DMS153 treated with DMSO at 0.1 percent for 48 hours (cell line): ENCODE data around the gene RIPOR2.

Experiments
- DNase-seq: peaks from one replicate; lab custom pipeline; 2025; ENCODE audit not compliant: unreplicated experiment; lab: John Stamatoyannopoulos, UW

Gene RIPOR2, protein sequence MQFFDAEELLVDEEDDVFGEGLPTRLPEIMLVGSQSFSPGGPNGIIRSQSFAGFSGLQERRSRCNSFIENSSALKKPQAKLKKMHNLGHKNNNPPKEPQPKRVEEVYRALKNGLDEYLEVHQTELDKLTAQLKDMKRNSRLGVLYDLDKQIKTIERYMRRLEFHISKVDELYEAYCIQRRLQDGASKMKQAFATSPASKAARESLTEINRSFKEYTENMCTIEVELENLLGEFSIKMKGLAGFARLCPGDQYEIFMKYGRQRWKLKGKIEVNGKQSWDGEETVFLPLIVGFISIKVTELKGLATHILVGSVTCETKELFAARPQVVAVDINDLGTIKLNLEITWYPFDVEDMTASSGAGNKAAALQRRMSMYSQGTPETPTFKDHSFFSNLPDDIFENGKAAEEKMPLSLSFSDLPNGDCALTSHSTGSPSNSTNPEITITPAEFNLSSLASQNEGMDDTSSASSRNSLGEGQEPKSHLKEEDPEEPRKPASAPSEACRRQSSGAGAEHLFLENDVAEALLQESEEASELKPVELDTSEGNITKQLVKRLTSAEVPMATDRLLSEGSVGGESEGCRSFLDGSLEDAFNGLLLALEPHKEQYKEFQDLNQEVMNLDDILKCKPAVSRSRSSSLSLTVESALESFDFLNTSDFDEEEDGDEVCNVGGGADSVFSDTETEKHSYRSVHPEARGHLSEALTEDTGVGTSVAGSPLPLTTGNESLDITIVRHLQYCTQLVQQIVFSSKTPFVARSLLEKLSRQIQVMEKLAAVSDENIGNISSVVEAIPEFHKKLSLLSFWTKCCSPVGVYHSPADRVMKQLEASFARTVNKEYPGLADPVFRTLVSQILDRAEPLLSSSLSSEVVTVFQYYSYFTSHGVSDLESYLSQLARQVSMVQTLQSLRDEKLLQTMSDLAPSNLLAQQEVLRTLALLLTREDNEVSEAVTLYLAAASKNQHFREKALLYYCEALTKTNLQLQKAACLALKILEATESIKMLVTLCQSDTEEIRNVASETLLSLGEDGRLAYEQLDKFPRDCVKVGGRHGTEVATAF

DNA sequence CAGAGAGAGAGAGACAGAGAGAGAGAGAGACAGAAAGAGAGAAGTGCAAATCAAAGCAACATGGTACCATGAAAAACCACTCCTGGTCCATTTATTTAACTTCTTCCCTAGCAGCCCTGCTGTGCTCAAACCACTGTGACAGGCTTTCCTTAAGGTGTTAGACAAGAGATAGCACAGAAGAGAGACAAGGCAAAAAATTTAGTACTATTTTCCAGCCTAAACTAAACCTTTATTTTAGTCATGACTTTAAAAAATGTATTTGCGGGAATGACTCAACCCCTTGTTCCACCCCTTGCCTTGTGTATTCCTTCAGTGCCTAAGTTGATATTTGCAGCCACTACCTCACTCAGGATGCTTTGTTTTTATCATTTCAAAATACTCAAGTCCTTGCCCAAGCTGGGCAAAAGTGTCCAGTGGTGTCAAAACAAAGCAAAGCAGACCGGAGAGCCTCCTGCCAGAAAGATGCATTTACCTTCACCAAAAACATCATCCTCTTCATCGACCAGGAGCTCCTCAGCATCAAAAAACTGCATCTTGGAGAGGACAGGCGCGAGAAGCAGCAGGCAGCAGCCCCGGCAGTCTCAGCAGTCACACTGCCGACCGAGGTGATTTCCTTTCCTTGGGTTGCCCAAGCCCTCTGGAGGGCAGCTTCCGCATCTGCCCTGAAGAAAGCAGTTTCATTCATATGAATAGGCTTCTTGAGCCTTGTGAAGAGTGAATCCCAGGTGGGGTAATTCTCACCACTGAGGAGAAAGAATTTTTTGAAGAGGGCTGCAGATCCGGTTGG, at the start of gene RIPOR2:
RIPOR2 (minus strand) TSS at position 595 of the 787 bp plus-strand sequence; CDS start at position 533, 62 bp downstream.
- DNase-seq, result no peak

DNA sequence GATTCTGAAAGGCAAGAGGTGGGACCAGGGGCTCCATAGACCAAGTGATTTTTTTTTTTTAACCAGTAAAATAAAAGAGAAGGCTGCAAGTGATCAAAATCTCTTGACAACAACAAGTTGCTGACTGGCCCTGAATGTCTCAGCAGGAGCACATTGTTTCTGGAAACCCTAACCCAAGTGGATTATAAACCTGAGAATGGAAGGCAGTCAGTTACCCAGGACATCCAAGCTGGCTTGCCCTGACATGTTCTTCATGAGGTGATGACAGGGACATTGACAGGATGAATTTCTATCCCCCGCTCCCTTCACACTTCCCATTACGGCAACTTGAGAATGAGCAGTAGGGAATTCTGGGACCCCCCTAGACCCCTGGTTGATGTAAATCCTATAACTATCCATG, 49.6 kb upstream of the RIPOR2 start:
- peak; percentile 25 for DNase-seq

DNA sequence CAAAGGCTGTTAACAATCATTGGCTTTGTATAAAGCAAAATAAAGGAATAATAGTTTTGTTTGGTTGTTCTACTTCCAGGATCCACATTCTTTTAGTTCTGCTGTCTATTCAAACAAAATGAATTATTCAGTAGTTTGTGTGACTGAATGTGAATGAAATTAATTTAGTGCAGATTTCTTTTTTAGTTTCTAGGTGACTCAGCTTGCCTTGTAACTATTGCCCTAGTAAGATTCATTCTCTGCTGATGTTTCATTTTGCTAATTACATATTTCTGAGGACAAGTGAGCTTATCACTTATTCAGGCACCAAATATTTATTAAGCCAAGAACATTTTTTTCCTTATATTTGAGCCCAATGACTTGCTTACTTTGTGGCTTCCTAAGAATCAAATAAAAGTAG, 46.5 kb upstream of the RIPOR2 start:
- DNase-seq, result no peak

DNA sequence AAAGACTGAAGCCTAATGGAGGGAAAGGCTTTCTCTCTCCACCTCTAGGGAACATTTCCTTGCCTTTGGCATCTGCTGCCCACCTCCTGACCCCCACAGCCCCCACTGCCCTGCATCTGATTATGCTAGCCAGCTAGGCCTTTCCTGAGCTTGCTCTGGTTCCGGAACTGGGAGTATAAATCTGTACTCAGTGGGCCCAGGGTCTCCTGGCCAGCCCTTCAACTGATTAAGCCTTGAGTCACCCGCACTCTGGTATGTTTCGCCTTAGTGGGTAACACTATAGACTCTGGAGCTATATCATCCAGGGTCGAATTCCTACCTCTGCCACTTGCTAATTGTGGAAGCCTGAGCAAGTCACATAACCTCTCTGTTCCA, 45.6 kb upstream of the RIPOR2 start:
- DNase-seq, result no peak

DNA sequence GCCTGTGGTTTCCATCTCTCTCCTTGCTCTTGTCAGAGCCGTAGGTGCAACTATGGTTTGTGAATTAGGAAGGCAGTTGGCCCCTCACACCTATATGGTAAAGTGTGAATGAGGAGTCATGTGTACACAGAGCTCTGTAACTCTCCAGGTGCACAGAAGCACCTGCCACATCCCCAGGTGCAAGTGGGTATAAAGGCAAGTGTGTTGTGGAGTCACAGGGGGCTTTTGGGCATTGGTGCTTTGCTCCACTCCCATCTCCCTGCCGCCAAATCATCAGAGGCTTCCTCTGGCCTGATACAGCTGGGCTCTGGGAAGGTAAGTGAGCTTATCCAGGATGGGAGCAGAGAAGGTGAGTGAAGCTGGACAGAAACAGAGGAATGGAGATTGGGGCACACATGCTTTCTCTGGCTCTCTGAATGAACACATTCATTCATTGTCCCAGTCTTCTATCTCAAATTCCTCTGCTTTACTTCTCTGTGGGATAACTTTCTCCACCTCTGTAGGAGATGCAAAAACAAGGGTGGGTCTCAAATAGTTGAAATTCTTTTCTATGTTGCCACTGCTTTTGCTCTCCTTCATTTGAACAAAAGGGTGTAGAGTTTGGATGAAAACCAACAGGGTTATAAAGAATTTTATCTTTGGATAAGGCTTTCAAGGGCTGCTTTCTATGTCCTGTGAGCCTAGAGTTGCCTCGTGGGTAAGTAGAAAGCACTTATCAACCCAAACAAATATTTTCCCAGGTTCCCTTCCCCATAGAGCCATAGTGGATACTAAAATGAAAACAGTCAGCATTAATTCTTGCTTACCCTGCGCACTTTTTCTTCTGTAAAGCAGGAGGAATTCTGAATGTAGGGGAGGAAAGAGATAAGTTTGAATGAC, 45.0 kb upstream of the RIPOR2 start:
- DNase-seq, result peak; percentile 27

DNA sequence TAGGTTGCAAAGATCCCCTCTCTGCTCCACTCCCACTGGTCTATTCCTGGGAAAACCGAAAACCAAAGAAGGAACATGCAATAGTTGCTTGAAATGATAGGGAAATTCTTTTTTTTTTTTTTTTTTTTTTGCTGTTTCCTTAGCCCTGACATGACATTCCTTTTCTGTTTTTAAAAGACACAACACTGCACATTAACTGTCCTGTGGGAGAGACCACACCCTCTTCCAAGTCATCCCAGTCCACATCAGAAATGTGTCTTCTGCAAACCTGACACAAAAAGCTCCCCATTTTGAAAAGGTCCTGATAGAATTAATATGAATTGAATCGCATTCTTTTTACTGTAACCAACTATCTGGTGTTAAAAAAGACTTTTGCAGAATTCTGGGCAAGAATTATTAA, 43.4 kb upstream of the RIPOR2 start:
- DNase-seq, result no peak

DNA sequence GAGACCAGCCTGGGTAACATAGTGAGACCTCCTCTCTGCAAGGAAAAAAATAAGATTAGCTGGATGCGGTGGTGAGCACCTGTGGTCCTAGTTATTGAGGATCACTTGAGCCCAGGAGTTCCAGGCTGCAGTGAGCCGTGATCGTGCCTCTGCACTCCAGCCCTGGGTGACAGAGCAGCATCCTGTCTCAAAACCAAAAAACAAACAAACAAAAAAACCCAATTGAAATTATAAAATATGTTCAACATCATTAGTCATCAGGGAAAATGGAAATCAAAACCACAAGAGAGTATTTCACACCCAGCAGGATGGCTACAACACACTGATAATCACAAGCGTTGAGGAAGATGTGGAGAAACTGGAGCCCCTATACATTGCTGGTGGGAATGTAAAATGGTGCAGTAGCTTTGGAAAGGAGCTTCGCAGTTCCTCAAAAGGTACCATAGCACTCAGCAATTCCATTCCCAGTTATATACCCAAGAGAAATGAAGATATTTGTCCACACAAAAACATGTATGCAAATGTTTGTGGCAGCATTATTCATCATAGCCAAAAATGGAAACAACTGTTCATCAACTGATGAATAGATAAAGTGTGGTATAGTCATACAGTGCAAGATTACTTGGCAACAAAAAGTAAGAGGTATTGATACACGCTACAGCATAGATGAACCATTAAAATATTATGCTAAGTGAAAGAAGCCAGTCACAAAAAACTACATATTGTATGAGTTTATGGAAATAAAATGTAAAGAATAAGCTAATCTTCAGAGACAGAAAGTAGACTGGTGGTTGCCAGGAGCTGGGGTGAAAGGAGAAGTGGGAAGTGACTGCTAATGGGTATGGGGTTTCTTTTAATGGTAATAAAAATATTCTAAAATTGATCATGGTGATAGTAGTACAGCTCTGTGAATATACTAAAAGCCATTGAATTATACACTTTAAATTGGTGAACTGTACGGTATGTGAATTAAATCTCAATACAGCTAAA, 38.7 kb upstream of the RIPOR2 start:
- no peak for DNase-seq

DNA sequence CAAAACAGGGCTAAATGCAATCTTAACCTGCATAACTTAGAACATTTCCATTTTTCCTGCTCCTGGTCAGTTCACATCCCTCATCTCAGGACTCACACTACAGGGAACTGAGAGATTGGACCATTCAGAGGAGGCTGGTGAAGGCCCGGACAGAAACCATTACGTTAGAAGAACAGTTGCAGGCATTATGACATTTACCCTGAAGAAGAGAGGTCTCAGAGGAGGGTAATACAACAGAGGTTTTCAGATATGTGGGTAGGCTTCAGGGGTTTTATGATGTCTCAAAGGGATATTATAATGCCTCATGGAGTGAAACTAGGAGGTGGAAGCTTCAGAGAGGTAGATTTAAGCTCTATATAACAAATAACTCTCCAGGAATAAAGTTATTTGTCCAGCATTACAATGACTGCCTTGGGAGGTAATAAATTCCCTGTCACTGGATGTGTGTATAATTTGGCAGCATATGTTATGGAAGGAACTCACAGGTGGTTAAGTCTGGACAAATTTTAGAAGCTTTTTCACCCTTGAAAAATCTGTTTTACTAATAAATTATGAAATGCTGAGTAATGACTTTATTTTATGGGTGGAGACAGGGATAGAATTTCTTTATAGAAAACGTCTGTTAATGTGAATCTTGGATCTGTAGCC, 36.7 kb upstream of the RIPOR2 start:
- DNase-seq, result no peak

DNA sequence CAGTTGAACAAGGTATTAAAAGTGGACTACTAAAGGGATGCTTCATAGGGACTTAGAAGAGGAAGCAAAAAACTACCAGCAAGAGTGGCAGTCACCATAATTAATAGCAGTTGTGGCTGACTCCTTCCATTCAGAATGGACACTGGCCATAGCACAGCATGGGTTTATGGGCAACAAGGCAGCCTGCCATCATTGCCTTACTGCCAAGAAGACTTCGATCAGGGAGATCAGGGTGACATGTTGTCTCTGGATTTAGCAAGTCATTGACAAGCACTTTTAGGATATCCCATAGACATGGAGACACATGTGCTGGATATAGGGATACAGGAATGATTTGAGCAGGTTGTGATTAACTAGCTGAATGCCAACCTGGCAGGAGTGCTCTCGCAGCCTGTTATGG, 35.3 kb upstream of the RIPOR2 start:
- DNase-seq, result no peak

DNA sequence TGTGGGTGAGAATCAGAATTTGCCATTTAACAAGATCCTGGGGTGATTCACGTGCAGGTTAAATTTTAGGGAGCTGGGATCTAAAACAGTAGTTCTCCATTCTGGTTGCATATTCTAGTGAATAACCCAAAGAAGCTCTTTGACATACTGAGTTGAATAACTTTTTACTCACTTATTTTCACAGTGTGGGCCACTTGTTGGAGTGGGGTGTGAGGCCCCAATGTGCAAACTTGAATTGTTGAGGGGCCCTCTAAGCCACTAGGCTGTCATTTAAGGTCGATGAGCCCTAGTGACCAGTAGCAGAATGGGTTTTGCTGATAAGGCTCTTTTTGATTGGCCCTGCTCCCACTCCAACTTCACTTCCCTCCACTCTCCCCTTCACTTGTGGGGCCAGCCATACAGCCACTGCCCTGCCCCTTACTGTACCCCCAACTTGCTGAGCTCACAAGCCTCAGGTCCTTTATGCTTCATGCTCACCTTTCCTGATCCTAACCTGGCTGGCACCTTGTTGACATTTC, 33.6 kb upstream of the RIPOR2 start:
- DNase-seq, result no peak

DNA sequence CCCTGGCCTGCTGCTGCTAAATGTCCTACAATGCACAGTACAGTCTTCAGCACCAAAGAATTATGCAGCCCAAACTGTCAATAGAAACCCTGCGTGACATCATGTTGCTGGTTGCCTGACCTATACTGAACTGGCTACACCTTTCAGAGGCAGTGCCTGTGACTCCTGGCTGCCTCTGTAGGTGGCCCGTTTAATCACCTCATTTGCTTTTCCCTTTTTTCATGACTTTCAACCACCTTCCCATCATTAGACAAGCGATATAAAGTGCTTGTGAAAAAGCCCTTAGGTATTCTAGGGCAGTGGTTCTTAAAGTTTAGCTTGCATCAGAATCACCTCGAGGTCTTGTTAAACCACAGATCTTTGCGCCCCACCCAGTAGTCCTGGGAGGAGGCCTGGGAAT, 33.0 kb upstream of the RIPOR2 start:
- DNase-seq, result no peak

DNA sequence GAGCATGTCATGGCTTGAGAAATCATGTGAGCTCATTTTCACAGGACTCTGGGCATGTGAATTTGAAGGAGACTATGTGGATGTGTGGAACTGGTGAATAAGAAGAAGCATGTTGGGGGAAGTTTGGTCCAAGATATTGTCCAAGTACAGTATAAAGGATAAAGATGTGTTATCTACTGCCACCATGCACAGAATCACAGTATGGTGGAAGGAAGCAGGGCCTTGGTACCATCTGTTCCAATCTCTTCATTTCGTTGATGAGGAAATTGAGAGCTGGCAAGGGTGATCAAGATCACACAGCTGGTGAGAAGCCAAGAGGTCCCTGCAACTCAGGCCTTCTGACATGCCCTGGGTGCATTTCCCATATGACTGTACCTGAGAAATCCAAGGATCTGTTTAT, 31.5 kb upstream of the RIPOR2 start:
- DNase-seq, result no peak

DNA sequence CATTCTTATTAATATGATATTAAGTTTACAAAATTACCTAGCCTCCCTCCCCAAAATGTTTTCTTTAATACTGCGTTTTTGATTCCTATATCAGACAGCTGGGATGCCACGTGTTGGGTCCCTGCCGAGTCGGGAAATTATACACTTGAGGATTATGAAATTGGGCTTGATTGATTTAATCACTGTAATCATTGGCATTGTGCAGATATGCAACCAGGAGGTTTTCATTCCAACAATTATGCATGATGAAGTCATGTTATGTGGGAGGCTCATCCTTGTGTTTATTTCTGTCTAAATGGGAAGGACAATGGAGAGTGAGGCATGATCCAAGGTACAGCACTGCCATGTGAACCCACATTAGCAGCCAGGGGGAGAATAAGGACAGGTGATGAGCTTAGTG, 30.6 kb upstream of the RIPOR2 start:
- DNase-seq, result no peak

DNA sequence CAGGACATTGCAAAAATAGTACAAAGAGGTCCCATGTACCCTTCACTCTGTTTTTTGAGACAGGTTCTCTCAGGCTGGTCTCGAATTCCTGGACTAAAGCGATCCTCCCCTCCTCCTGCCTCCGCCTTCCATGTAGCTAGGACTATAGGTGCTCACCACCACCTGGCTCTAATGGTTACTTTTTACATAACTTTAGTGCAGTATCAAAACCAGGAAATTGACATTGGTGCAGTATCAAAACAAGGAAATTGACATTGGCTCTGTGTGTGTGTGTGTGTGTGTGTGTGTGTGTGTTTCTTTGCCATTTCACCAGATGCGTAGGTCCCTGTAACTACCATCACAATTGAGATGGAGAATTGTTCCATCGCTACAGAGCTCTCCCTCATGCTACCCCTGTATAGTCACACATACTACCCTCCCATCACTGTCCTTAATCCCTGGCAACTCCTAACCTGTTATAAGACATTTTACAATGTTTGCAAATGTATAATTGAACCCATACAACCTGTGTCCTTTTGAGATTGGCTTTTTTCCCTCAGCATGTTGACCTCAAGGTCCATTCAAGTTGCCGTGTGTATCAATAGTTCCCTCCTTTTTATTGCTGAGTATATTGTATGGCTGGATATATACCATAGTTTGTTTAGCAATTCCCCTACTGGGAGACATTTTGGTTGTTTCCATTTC, 28.3 kb upstream of the RIPOR2 start:
- no peak for DNase-seq

DNA sequence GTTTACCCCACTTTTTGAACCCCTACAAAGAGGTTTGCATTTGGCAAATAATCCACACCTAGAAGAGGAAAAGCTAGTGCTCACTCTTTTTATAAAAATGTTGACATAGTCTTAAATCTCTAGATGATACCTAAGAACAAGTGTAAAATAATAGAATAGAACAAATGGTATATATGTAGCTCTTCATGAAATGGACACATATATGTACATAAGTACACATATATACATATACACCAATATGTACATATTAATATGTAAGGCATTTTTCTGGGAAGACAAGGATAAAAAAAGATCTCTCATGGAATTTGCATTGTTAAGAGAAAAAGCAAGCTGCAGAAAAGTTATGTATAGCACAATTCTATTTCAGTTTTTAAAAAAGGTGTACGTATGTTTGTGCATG, 27.6 kb upstream of the RIPOR2 start:
- no peak for DNase-seq

DNA sequence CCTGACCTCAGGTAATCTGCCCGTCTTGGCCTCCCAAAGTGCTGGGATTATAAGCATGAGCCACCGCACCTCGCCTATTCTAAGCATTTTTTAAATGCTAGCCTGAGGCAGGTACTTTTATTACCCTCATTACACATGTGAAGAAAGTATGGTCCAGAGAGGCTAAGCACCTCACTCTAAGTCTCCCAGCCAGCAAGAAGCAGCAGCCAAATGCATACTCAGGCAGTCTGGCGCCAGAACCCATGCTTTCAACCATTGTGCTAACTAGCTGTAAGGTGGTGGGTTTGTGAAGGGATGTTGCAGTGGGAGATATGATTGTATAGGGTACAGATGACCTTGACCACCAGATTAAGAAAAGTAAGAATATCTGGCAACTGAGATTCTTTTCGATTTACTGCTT, 26.1 kb upstream of the RIPOR2 start:
- no peak for DNase-seq

DNA sequence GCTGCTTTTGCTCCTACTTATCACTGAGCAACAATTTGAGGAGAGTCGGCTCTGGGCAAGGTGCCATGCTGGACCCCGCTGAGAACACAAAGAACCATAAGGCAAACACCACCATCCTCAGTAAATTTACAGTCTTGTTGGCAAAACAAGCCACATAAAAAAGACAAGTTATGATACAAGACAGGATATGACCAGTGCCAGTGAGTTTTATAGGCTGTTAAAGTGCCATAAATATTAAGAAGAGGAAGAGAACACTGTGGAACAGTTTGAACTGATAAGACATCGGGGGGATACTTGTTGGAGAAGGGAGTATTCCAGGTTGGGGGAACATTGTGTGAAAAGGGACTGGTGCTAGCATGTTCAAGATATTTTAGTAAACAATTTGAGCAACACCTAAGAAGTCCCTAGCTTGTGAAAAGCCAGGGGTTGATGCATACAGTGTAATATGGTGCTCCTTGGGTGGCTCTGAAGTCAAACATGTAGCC, 25.3 kb upstream of the RIPOR2 start:
- DNase-seq, result no peak

DNA sequence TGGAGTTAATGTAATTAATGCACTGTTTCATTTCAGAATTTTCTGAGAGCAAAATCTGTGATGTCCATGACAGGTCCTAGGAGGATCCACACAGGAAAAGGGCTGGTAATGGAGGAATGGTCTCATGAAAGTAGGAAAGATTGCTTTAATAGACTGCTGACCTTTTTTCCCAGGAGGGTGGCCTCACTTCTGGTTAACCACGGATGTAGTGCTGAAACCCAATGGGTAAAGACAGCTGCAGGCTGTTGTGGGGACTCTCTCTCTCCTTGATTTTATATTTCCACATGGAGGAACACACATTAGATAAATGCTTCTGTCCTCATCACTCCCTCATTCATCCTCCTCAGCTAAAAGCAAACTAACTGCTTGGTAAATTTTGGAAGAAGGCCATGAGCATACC, 23.6 kb upstream of the RIPOR2 start:
- no peak for DNase-seq
